HG02798 (cell line): ENCODE results near the gene ZNF407.
"Not testable (repeated sequence)": the region's sequence is repeated elsewhere in the genome, so short reads cannot be mapped to it uniquely, and the experiment has no call there.

ENCODE experiments used
- ATAC-seq: cut with Tn5 transposase; IDR thresholded peaks from one replicate; pipeline ENCODE4 v1.9.1; 2021; ENCODE audit warnings: mild to moderate bottlenecking; ENCODE audit not compliant: unreplicated experiment, poor library complexity

The ZNF407 gene

DNA sequence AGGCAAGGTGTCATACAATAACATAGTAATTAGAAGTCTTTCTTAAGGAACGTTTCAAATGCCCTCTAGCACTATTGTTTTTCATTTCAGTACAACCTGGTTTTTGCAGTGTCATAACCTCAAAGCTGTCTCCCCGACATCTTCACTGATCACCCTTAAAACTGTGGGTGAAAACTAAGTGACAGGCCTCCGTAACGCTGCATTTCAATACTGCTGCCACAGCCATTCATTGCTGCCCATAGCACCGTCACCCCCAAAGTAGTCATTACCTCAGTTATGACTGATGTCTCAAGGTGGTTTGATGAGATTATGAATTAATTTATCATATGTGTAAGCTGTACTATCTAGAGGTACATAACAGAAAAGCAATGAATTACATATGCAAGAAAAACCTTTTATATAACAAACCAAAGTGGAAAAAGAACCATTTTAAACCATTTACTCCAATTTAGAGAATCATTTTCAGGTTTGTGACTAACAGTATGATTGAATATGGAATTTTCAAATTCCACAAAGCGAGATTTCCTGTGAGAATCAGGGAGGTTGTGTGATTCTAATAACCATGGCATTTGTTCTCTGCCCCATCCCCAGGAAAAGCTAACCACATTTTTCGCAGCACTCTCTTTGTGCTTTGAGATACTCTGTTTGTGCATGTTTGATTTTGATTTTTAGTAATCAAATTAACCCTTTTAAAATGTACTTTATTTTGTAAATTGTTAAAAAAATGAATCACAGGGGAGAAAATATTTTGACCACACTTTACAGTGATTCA, 348.3 kb downstream of the ZNF407 start:
- ATAC-seq, result no peak

GRCh38 chr18:74946646-74947375, 349.1 kb downstream of the ZNF407 start:
- ATAC-seq, result no peak

DNA sequence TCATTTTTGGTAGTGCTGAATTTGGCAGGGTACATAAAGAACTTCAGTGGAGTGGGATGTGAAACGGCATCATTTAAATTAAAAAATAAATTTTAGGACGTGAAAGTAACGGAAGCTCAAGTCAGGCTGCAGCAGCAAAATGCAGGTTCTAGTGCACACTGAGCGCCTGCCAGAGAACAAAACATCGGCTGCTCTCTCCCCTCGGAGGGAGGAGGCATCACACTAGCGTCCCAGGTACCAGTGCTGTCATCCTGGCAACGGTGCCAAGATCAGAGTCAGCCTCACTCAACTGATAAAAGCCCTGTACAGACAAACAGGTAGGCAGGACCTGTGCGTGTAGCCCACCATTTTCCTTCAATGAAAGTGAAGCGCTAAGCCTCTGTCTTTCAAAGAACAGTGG, 349.7 kb downstream of the ZNF407 start:
- ATAC-seq, result no peak

DNA sequence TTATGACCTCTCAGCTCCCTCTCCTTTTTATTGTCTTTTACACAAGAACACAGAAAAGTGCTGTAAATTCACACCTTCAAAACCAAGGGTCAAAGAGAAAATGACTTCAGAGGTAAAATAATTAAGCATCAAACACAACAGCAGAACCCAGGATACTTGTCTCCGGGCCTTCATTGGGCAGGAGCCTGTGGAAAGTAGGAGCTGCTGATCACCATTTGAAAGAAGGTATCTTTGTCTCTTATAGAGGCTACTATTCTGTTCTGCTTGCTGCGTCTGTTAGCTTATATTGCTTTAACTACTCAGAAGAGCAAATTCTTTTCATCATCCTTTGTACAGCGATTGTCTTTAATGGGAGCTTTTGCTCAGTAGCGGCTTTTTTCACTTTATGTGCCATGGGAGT, 350.2 kb downstream of the ZNF407 start:
- ATAC-seq, result no peak

DNA sequence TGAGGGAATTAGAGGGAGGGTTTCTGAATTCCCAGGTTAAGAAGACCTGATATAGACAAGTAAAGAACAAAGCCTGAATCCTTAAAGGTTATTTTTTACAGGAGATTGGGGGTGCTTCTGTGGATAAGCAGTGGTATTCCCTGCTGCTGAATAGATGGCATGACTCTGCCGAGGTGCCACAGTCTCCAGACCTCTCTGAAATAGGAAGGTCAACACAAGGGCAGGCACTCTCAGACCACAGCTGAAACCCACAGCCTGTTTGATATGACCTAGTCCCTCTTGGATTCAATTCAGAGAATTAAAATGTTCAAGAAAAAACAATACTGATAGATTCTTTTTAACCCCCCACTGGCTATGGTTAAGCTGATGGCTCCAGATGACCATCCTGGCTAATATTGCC, 351.9 kb downstream of the ZNF407 start:
- no peak for ATAC-seq

- ATAC-seq, result no peak
These were observed 352.8 kb downstream of the ZNF407 start for GRCh38 chr18:74950479-74950878.

GRCh38 chr18:74951165-74951760, 353.6 kb downstream of the ZNF407 start:
- peak; percentile 64 for ATAC-seq

DNA sequence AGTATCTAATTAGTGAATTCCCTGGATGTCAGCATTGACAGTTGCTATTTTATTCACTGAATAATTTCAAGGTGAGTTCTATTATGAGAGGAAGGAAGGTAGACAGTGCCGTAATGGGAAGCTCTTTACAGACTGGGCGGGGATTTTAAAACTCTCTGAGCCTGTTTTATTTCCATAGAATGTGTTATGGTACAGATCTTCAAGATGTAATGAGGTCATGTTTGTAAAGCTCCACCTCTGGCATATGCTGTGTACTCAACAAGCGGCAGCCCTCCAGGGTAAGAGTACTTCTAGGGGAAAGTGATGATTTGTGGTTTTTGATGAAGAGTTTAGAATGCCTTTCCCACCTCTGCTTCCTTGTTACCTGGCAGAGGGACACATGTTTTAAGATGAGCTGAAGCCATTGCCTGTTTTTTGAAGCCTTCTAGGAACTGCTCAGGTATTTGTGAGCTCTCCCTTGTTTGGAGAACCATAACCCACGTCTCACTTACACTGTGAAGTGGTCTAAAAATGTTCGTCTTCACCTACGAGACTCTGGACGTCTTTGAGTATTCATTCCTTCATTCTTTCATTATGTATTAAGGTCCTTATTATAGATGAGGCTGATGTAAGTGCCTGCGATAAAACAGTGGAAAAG, 360.0 kb downstream of the ZNF407 start:
- ATAC-seq, result no peak

DNA sequence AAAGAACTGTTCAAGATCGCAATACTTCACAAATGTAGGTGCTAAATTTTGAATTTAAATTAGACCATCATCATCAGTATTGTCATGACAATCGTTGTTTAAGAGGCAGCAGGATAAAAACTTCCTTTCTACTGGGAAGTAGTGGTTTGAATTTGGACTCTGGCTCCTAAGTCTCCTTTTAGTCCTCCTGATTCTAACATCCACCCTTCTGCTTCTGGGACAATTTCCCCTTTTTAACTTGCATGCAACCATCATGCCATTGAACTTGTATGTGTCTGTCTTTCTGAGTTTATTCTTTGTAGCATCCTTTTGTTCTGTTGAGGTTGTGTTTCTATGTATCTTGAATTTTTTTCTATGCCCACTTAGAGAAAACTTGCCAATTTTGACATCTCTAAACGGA, 361.5 kb downstream of the ZNF407 start:
- ATAC-seq, result no peak

DNA sequence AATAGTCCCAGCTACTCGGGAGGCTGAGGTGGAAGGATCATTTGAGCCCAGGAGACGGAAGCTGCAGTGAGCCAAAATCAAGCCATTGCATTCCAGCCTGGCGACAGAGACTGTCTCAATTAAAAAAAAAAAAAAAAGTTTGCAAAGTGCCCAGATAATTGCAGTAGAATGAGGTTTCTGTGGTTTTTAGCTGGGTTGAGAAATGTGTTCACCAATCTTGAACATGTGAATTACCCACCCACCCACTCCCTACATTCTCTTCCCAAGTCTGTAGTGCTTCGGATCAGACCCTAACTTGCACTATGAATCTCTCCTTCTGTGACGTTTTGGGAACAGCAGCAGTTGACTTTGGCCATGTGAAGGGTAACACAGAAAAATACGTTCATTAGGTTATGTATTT, 363.9 kb downstream of the ZNF407 start:
- ATAC-seq, result no peak

- peak; percentile 83 for ATAC-seq
These were observed 366.3 kb downstream of the ZNF407 start for GRCh38 chr18:74963820-74964446.

DNA sequence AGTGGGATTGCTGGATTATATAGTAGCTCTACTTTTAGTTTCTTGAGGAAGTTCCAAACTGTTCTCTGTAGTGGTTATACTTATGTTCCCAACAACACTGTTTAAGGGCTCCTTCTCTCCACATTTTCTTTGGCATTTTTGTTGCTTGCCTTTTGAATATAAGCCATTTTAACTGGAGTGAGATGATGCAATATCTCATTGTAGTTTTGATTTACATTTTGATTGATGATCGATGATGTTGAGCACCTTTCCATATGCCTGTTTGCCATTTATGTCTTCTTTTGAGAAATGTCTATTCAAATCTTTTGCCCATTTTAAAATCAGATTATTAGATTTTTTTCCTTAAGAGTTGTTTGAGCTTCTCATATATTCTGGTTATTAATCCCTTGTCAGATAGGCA, 368.0 kb downstream of the ZNF407 start:
- no peak for ATAC-seq

GRCh38 chr18:74967438-74967837, 369.8 kb downstream of the ZNF407 start:
- ATAC-seq, result no peak

DNA sequence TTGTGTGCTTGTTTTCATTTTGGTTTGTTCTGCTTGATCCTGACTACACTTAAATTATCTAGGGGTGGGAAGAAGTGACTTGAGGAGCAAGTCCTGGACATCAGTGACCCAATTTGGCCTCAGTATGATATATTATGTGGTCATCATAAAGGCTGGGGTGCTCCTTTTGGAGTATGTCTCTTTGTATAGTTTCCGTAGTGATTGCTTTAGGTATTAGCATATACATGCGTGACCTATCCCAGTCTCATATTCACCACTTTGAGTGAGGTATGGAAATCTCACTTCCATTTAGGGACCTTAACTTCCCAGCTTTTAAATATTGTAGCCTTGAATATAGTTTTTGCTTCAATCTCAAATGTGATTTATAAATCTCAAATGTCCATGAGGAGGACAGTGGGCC, 370.3 kb downstream of the ZNF407 start:
- no peak for ATAC-seq

DNA sequence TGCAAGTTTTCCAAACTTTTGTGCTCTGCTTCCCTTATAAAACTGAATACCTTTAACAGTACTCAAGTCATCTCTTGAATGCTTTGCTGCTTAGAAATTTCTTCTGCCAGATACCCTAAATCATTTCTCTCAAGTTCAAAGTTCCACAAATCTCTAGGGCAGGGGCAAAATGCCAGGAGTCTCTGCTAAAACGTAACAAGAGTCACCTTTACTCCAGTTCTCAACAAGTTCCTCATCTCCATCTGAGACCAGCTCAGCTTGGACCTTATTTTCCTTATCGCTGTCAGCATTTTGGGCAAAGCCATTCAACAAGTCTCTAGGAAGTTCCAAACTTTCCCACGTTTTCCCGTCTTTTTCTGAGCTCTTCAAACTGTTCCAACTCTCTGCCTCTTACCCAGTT, 373.7 kb downstream of the ZNF407 start:
- not testable (repeated sequence) for ATAC-seq

DNA sequence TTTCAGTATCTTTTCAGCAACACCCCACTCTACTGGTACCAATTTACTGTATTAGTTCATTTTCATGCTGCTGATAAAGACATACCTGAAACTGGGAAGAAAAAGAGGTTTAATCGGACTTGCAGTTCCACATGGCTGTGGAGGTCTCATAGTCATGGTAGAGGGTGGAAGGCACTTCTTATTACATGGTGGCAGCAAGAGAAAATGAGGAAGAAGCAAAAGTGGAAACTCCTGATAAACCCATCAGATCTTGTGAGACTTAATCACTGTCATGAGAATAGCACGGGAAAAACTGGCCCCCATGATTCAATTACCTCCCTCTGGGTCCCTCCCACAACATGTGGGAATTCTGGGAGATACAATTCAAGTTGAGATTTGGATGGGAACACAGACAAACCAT, 374.1 kb downstream of the ZNF407 start:
- ATAC-seq, result not testable (repeated sequence)

- ATAC-seq, result no peak
These were observed 374.7 kb downstream of the ZNF407 start for GRCh38 chr18:74972354-74972753.

DNA sequence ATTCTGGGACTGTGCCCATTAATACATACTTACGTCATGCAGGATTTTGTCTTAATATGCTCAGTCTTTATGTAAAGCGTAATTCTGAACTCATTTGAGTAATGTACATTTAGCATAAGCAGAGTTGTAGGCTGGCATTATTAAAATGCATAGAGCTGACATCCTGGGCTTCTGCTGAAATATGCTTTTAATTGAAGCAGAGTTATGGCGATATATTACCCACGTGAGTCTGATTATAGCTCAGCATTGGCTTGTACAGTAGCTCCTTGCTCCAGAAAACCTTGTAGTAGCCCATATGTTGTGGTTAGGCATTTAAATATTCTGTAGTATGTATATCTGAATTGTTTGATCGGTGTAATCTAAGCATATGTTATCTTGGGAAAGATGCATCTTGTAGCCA, 377.3 kb downstream of the ZNF407 start:
- no peak for ATAC-seq

DNA sequence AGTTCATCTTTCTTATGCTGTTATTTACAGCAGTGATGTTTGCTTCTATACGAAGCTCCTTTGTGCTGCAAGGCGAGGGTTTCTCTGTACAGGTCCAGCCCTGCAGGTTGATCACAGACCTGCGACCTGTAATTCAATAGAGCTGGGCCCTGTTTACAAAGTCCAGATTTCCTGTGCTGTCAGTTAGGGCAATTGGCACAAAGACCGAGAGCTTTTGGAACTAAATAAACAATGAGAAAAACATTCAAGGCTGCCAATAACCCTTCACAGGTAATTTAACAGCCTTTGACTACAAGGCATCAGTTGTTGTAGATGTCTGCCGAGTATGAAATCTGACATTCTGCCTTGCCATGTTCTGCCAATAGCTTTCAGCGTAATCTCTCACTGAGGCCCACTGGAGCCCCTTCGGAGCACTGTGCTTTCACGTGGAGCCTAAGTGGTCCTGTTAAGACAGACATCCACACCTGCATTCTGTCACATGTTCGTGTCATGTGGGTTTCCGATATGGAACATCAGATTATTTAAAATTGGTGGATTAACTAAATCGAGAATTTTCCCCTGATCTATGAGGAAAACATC, 378.8 kb downstream of the ZNF407 start:
- no peak for ATAC-seq

GRCh38 chr18:74977041-74977440, 379.4 kb downstream of the ZNF407 start:
- no peak for ATAC-seq
